Lower leg skin (tissue), 3 donors: ENCODE measurements around the gene NELL1.

Source experiments
- CTCF ChIP-seq, 3 donors: fragments of 450-650 bp; IDR thresholded peaks; one replicate each; pipeline ENCODE4 v1.5.1; 2016; ENCODE audit warnings: antibody characterized with exemption in 3 of 3, mild to moderate bottlenecking in 3 of 3, moderate library complexity in 2 of 3
- POLR2A ChIP-seq, 2 donors: fragments of 450-650 bp; IDR thresholded peaks; one replicate each; pipeline ENCODE4 v1.6.1; 2016 to 2017; ENCODE audit warnings: antibody characterized with exemption in 2 of 2, mild to moderate bottlenecking in 1 of 2, moderate library complexity in 1 of 2

- TF ChIP-seq CTCF (IDR thresholded peaks at IDR 0.05) (no peak), POLR2A (IDR thresholded peaks at IDR 0.05) (no peak)
Observed at GRCh38 chr11:21566521-21567117, 897.2 kb downstream of the NELL1 start.
